ENCODE data around the gene BLOC1S5.

GRCh38 chr6:8113131-8113654, 49.0 kb upstream of the BLOC1S5 start:
- TF ChIP-seq CTCF (IDR thresholded peaks at IDR 0.05), result no peak
- TF ChIP-seq POLR2A (IDR thresholded peaks at IDR 0.05), result no peak
